AML-193 (cell line): ENCODE measurements around the gene RITA1.

ENCODE experiments used
- DNase-seq, 2 experiments: peaks; one replicate each; lab custom pipeline; 2025; lab: John Stamatoyannopoulos, UW

RITA1 gene

GRCh38 chr12:113174461-113175384, 10.8 kb upstream of the RITA1 start:
- peak; percentile 28 to 52 for DNase-seq

- no peak for DNase-seq
Measured at GRCh38 chr12:113179023-113179422, 6.5 kb upstream of the RITA1 start.

GRCh38 chr12:113180333-113180732, 5.2 kb upstream of the RITA1 start:
- no peak for DNase-seq

- no peak for DNase-seq
Measured at GRCh38 chr12:113181975-113182374, 3.5 kb upstream of the RITA1 start.

GRCh38 chr12:113183030-113183589, 2.4 kb upstream of the RITA1 start:
- DNase-seq, result no peak

GRCh38 chr12:113184098-113184899, 1.2 kb upstream of the RITA1 start:
- no peak for DNase-seq

- peak; percentile 87 to 90 for DNase-seq
Measured at GRCh38 chr12:113184900-113185179, 681 bp upstream of the RITA1 start.

GRCh38 chr12:113186033-113186365, 478 bp downstream of the RITA1 start:
- DNase-seq, result no peak

- DNase-seq, result no peak
Measured at GRCh38 chr12:113186666-113187325, 1.3 kb downstream of the RITA1 start.

- DNase-seq, result peak in 1 of 2 experiments; percentile 7
Measured at GRCh38 chr12:113189361-113189760, 3.8 kb downstream of the RITA1 start.

- no peak for DNase-seq
Measured at GRCh38 chr12:113190761-113191160, 5.2 kb downstream of the RITA1 start.

- no peak for DNase-seq
Measured at GRCh38 chr12:113191227-113191626, 5.7 kb downstream of the RITA1 start.

GRCh38 chr12:113194971-113195391, 9.5 kb downstream of the RITA1 start:
- no peak for DNase-seq

- DNase-seq, result no peak
Measured at GRCh38 chr12:113195598-113195997, 10.1 kb downstream of the RITA1 start.

GRCh38 chr12:113196582-113196981, 11.1 kb downstream of the RITA1 start:
- no peak for DNase-seq

- DNase-seq, result peak; percentile 72 to 76
Measured at GRCh38 chr12:113196990-113197389, 11.5 kb downstream of the RITA1 start.

- DNase-seq, result no peak
Measured at GRCh38 chr12:113197518-113198077, 12.1 kb downstream of the RITA1 start.

- DNase-seq, result no peak
Measured at GRCh38 chr12:113198296-113198695, 12.8 kb downstream of the RITA1 start.

- DNase-seq, result peak; percentile 61 to 67
Measured at GRCh38 chr12:113200021-113200797, 14.7 kb downstream of the RITA1 start.

- DNase-seq, result no peak
Measured at GRCh38 chr12:113201187-113202177, 16.0 kb downstream of the RITA1 start.
